NCI-H1694 treated with DMSO at 0.1 percent for 48 hours (cell line): Measurements from ENCODE around the gene MAD1L1.
A peak's percentile ranks its signal among the peaks of the same experiment; 100 is the strongest.

Experiments
- DNase-seq: peaks from one replicate; lab custom pipeline; 2025; lab: John Stamatoyannopoulos, UW

MAD1L1 gene

DNA sequence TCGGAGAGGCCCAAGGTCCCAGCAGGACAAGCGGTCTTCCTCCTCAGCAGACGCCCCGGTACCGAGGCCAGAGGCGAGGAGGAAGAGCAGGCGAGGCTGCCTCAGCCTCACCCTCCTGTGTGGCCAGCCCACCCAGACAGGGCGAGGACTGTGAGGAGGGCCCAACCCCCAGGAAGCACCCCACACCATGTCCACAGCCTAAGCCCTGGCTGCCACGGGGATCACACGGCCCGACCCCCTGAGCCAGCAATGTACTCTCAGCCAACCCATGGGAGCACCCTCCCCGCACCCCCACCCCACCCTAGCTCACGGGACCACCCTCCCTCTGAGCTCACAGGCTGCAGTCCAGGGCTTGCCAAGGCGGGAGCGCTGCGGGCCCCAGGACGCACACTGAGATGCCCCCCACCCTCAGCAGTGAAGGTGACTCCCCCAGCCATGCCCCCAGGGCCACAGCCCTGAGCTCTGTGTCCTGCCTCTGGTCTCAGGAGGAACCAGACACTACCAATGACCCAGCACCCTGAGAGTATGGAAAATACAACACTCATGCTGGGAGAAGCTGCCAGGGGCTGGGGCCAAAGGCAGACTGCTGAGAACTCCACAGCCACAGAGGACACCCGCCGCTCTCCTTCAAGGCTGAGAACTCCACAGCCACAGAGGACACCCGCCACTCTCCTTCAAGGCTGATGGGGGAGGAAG, 93.6 kb downstream of the MAD1L1 start:
- no peak for DNase-seq

DNA sequence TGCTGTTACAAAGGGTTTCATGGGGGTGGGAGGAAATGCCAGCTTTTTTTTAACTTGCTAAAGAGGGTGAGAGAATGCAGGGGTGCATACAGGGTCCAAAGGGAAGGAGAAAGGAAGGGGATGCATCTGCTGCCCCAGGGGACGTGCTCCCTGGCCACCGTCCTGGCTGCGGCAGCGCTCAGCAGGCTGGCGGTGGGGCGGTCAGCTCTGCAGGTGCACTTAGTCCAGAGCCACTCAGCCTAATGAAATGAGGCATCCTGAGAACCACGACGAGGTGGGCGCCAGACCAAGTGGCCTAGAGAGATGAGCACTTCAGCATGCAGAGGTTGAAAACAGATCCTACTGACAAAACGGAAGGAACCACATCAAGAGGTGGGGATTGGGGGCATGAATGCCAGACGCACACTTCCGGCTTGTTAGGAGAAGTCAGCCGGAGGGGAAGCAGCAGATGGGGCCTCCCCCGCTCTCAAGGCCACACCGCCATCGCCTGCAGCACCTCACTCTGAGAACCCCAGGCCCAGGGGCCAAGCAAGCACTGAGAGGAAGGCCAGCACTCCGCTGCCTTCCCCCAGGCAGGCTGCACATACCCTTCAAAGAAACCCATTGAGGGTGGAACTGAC, 94.5 kb downstream of the MAD1L1 start:
- DNase-seq, result no peak

DNA sequence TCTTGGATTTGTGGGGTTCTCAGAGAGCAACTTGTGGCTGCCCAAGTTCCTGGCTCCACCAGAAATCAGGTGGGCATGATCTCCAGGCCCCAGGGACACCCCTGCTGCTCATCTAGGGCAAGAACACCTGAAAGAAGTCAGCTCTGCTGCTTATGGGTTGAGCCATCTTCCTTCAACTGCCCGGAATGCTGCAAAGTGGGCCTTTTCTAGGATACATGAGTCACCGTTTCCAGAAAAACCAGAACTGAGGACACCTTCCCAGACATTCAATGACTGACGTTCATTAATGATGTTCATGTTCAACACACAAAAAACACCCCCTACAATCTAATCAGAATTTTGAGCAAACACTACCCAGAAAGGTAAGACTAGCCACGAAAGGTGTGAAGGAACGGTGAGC, 98.0 kb downstream of the MAD1L1 start:
- DNase-seq, result no peak

DNA sequence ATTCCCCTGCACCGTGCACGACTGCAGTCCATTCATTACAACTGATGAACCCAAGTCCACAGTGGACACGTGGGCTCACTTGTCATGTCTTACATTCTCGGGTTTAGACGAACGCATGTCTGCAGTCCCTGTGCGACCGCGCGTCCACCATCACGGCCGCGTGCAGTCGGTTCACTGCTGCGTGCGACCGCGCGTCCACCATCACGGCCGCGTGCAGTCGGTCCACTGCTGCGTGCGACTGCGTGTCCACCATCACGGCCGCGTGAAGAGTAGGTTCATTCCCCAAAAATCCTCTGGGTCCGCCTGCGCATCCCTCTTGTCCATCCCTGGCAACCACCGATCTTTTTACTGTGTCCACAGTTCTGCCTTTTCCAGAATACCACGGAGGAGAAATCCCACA, 100.5 kb downstream of the MAD1L1 start:
- no peak for DNase-seq

DNA sequence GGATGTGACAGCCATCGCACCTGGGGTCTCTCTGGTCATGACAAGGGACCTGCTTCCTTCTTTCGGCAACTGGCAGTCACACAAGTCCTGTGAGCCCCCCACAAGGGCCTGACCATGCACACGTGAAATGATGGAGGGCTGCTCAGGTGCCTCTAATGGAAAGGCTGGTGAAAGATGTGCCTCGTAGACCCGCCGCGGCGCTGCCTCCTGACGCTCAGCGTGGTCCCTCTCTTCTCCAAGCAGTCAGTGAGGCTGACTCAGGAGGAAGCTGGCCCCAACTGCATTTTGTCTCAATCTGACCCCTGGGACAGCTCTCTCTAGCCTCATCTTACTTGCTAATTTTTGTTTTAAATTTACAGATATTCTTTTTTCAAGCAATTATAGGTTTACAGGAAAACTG, 100.9 kb downstream of the MAD1L1 start:
- DNase-seq, result no peak

DNA sequence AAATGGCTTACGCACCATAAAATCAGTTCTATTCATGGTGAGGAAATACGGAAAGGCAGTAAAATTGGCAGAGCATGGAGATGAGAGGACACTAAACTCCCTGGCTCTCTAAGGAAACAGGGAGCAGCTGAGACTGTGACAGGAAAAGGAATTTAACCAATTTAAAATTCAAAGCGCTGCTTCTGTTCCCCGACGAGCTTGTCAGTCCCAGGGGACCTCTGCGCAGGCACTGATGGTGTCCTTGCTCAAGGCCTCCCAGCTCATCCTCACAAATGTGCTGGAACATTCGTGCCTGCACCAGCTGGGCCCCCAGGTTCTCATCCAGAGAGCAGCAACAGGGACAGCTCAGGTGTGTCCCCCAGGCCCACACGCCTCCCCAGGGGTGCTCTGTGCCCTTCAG, 101.4 kb downstream of the MAD1L1 start:
- no peak for DNase-seq

DNA sequence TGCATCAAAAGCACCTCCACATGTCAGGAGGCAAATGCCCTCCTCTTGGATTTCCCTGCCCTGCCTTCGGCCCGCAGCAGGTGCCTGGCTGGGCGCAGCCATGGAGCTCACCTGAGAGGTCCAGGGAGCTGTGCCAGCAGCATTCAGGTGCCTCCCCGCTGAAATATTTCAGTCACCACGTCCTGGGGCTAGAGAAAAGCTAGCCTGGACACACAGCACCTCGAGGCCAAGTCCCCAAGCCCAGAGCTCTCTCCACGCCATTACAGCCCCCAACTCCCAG, 102.7 kb downstream of the MAD1L1 start:
- no peak for DNase-seq

DNA sequence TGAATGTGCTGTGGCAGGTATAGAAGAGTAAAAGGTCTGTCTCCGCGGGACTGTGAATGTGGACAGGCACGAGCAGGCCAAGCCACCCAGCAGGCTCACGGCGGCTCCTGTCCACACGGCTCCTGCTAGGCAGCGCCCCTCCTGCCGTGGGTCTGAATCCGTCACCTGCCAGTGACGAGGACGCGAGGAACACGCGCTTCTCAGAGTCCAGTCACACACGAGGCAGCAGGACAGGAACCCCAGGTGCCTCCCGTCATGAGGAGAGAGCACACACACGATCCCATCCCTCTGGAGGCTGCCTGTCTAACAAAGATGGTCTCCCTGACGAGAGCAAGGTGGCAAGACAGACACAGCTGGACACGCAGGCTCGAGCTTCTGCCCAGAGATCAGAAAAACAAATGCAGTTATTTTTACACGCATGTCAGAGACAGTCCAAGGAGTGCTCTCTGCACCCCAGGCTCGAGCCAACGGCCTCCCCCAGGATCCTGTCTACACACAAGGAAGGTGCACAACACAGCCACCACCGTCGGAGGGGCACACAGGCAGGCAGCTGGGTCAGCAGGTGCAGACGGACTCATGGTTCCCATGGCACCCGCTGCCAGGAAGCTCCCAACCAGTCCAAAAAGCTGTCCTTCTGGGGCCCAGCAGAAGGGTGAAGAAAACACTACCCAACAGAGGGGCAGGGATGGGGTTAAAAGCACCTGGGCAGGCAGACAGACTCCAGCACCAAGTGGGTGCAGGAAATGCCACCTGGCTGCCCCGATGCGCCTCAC, 103.2 kb downstream of the MAD1L1 start:
- DNase-seq, result no peak

DNA sequence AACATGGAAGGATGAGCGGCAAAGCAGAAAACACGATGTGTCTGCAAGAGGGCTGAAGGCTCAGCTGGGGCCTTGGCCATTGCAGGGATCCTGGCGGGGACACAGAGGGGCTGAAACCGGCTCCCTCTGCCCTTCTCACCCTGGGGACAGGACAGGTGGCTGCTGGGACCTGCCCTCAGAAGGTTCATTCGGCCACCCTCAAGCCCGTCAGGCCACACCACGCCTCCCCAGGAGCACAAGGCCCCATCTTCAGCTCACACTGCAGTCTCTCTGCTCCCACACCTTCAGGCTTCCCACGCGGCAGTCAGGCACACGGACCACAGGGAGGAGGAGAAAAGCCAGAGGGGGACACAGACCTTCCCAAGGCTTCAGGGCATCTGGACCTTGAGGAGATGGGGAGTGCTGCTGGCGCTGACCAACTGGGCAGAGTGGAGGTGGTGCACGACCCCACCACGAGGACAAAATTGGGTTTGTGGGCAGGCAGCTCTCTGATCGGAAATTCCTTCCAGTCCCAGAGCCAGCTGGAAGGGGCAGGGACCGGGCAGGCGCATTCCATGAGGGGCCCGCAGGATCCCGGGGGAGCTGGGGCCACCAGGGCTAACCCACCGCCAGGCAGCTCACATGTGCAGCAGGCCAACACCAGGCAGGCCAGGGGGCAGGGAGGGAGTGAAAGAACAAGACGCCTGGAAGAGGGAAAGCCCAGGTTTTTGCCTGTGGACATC, 104.0 kb downstream of the MAD1L1 start:
- no peak for DNase-seq

DNA sequence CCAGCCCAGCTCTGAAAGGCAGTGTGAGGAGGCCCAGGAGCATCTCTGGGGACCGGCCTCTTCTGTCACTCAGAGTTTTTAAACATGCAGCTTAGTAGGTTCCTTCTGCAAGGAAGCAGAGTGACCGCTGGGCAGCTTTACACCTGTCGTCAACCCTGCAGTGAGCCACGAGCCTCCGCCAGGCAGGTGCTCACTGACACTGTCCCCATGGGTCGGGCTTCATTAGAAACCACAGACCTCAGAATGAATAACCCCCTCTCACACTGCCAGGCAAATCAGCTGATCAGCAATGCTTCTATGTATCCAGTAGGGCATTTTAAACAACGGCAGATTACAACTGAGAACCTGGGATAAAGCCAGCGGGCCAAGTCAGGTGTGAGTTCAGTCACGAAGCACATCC, 106.1 kb downstream of the MAD1L1 start:
- DNase-seq, result no peak

DNA sequence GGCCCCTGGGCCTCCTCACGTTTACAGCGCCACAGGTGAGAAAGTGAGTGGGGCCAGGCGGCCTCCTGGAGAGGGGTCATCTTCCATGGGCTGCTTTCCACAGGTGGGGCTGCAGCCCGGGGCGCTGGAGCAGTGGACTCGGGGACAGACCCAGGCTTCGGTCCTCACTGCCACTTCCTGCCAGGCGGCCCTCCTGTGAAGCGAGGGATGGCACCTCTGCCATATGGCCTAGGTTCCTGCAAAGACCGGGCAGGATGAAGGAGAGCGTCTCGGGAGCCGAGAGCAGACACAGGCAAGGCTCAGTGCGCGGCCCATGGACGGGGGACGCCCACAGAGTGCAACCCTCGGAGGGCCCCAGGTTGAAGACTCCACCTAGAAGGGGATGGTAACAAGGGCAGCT, 106.8 kb downstream of the MAD1L1 start:
- no peak for DNase-seq

DNA sequence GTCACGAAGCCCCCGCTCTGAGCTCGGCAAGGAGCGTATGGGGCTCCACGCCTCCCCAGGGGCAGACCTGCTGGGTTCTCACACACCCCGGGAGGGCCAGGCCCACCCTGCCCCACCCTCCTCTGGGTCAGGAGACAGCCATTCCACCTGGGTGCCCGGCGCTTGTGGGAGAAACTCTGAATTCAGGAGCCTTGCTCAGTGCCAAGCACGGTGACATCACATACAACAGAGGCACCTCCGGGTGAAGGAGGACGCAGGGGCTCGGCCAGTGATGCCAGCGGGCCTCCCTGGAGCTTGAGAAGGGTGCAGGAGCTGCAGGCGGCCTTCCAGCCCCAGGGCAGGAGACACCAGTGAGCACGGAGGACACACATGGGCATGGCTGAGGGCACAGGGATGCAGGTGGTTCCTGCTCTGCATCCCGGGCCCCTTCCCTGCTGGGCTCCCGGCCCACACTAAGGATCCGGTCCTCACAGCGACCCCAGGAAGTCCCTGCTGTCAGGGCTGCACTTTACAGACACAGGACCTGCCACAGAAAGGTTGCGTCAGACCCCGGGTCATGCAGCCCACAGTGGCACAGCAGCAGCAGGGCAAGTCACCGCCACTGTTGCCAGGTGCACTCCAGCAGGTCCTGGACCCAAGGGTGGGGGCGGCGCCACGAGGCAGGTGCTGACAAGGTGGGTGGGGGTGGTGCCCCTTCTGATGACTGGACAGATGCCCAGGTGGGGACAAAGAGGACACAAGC, 108.0 kb downstream of the MAD1L1 start:
- DNase-seq, result no peak

DNA sequence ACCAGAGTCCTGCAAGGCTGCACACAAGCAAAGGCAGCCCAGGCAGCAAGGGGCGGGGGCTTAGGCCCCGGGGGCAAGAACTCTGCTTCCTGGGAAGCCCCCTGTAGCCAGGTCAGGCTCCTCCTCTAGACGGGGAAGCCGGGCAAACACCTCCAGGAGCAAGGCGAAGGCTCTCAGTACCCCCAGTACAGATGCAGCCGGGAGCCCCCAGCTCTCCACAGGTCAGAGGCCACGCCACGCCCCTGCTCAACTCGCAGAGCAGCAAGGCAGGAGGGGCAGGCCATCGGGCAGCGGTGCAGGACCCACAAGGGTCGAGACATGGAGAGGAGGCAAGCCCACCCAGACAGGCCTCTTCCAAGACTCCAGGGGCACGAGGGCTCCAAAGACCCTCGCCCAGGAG, 108.8 kb downstream of the MAD1L1 start:
- DNase-seq, result no peak

DNA sequence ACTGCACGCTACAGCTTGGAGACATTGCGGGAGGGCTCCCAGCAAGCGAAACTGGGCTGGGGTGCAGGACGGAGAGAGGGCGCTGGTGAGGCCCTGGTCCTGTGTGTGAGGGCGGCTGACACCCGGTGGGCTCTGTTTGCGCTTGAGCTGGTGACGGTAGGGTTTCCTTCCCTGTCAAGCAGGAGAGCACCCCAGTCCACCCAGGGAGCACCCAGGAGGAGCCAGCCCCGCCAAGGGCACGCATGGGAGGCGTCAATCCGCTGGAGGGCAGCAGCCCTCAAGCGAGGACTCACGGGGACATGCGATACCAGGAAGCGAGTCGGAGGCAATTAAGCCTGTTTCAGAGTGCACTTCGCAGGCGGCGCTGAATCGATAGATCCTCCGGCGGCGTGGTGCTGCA, 109.4 kb downstream of the MAD1L1 start:
- peak; percentile 52 for DNase-seq

DNA sequence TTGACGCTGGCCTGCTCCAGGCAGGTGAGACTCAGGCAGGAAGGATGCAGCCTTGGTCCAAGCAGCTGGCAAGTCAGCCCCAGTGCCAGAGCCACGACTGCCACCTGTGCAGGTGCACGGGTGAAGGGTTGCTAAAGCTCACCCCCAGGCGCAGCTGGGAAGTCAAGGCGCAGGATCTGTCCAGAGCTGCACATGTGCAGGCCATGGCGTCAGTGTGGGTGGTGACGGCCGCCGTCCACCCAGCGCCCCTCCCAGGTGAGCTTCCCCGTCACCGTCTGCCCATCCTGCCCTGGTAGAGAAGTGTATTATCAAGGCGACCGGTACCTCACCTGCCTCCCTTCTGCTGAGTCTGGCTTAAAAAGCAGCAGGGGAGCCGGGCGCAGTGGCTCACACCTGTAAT, 110.1 kb downstream of the MAD1L1 start:
- DNase-seq, result no peak

DNA sequence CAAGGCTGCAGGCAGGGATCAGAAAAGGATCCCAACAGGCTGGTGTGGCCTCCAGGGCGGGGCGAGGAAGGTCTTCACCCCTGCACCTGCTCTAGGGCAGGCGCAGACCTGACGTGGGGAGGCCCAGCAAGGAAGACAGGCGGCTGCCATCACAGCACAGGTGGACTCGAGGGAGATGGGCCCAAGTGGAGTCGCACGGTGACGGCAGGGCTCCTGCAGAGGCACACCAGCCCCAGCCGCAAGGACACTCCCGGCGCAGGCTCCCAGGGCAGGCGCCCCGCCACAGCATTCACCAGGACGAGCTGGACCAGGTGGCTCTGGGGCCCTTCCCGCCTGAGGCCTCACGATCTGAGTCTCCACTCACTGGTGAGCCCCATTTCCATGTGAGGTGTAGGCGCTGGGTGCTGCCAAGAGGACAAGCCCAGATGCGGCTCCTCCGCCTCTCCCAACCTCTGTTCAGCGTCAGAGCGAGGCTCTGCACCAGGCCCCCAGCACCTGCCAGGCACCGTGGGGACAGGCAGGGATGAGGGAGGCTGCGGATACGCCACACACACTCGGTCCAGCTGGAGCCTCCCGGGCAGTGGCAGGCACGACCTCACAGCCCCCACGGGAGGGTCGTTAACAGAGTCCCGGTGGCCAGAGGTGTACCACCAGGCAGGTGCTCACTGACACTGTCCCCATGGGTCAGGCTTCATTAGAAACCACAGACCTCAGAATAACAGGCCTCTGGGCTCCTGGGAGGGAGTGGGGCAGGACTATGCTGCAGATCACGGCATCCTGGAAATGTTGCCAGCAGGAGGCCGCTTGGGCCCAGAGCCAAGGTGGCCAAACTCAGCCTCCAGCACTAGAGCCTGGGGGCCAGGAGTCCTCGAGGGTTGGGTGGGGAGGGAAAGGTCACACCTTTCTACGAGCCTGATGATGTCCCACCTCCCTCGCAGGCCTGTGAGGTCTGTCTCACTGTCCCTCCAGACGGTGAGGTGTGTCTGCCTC, 111.6 kb downstream of the MAD1L1 start:
- no peak for DNase-seq

DNA sequence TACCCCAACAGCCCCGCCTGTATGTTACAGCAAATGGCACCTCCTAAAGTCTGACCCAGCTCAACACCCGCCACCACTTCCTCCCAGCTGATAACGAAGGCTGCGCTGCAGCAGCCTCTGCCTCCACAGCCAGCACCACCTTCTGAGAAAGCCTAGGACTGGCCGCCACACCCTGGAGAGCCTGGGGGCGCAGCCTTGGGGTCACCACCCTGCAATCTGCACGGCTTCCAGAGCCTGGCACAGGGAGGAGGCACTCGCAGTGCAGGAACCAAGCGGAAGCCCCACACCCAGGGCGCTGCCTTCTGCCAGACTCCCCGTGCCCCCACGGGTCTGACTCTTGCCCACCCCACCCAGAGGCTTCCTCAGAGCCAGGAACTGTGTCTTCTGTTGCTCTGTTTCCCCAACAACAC, 112.5 kb downstream of the MAD1L1 start:
- no peak for DNase-seq

DNA sequence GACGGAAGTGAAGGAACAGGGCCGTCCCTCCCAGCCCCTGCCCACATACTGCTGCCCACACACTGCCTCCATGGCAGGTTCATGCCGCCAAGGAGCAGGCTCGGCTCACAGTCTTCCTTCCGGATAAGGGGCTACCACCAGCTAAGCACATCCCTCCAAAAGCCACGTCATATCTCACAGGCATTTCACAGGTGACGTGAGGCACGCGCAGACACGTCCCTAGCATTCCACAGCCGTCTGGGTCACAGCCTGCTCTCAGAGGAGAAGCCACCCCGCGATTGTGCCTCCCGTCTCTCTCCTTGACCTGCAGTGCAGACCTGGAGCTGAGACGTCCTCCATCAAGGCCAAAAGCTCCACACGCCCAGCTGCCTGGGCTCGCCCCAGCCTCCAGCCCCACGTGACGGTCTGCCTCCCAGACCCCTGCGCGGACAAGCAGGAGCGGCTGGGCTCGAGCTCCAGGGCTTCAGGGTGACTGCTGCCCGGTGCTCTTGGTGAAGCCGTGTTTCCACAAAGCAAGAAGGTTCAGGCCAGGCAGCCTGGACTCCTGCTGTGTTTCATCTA, 114.0 kb downstream of the MAD1L1 start:
- DNase-seq, result no peak

DNA sequence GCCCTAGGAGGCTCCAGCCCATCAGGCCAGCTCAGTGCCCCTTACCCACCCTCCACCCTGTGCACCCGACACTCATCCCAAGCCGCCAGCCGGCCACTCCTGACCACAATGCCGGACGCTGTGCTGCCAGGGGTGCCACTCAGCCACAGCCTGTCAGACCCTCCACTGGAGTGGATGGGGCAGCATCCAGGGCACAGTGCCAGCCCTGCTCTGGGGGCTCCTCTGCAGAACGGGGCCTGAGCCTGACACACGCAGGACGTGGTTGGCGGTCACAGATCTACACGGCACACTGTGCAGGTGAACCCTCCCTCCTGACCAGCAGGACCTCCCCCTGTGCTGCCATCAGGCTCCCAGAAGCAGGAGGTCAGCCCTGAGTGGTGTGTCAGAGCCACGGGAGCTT, 114.7 kb downstream of the MAD1L1 start:
- no peak for DNase-seq

DNA sequence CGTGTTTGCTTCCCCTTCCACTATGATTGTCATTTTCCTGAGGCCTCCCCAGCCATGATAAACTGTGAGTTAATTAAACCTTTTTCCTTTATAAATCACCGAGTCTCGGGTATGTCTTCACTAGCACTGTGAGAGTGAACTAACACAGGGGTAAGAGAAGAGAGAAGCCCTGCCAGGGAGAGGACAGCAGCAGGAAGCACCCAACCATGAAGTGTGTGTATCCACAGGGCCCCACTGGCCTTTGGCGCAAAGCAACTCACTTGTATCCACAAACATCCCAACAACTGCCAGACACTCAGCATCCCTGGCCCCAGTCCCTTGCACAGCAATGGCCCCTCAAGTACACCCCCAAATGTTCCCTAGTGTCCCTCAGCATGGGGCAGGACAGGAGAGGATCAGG, 115.1 kb downstream of the MAD1L1 start:
- DNase-seq, result no peak
